SHP77 (cell line): ENCODE measurements around the gene MED9.
A peak's percentile ranks its signal among the peaks of the same experiment; 100 is the strongest.

Experiments
- DNase-seq, 2 experiments: peaks; one replicate each; lab custom pipeline; 2025; lab: John Stamatoyannopoulos, UW

MED9 gene

GRCh38 chr17:17491546-17491988, 14.8 kb downstream of the MED9 start:
- DNase-seq, result no peak

GRCh38 chr17:17492085-17492484, 15.3 kb downstream of the MED9 start:
- DNase-seq, result no peak

- no peak for DNase-seq
These were observed 15.8 kb downstream of the MED9 start for GRCh38 chr17:17492571-17492970.

GRCh38 chr17:17493249-17493985, 16.6 kb downstream of the MED9 start:
- DNase-seq, result peak; percentile 48 to 64

- DNase-seq, result no peak
These were observed 17.2 kb downstream of the MED9 start for GRCh38 chr17:17493986-17494466.

- peak in 1 of 2 experiments; percentile 45 for DNase-seq
These were observed 17.7 kb downstream of the MED9 start for GRCh38 chr17:17494499-17494869.

- DNase-seq, result peak; percentile 77 to 84
These were observed 18.2 kb downstream of the MED9 start for GRCh38 chr17:17494870-17495535.

GRCh38 chr17:17495536-17496188, 18.9 kb downstream of the MED9 start:
- peak; percentile 74 to 85 for DNase-seq

GRCh38 chr17:17496189-17497064, 19.6 kb downstream of the MED9 start, which contains the start of gene RASD1:
RASD1 (minus strand) TSS chr17:17496395; CDS start chr17:17496181, 214 bp downstream.
- DNase-seq, result peak; percentile 92 to 96

- DNase-seq, result no peak
These were observed 20.5 kb downstream of the MED9 start for GRCh38 chr17:17497065-17497844.

GRCh38 chr17:17497845-17498520, 21.2 kb downstream of the MED9 start:
- no peak for DNase-seq

- no peak for DNase-seq
These were observed 22.0 kb downstream of the MED9 start for GRCh38 chr17:17498606-17499301.

GRCh38 chr17:17499402-17500145, 22.8 kb downstream of the MED9 start:
- peak in 1 of 2 experiments; percentile 64 for DNase-seq

- no peak for DNase-seq
These were observed 24.3 kb downstream of the MED9 start for GRCh38 chr17:17500999-17501605.

- DNase-seq, result no peak
These were observed 26.2 kb downstream of the MED9 start for GRCh38 chr17:17502741-17503565.

GRCh38 chr17:17503566-17504130, 26.8 kb downstream of the MED9 start:
- DNase-seq, result no peak
